SK-N-SH treated with all-trans-retinoic acid at 6 μM for 48 hours (cell line): ENCODE measurements around the gene SUFU.

Experiments
- ATAC-seq: fragments of 200-7000 bp; cut with Tn5 transposase; 3 replicates; pipeline ENCODE4 v1.9.1; 2020; ENCODE audit warnings: mild to moderate bottlenecking, moderate library complexity
- ARNTL ChIP-seq: fragments of 450-650 bp; formaldehyde crosslinking; IDR thresholded peaks from 2 replicates; pipeline ENCODE4 v1.5.0; 2020; ENCODE audit warnings: low read depth, mild to moderate bottlenecking, moderate library complexity, borderline replicate concordance
- BACH2 ChIP-seq: fragments of 250-450 bp; sonication (Bioruptor Pico); IDR thresholded peaks from 2 replicates; pipeline ENCODE4 v1.9.0; 2021; ENCODE audit warnings: mild to moderate bottlenecking, borderline replicate concordance
- CREB5 ChIP-seq: fragments of 250-450 bp; sonication (Bioruptor Pico); IDR thresholded peaks from 2 replicates; pipeline ENCODE4 v1.5.1; 2020; ENCODE audit warnings: low read depth, mild to moderate bottlenecking, moderate library complexity
- ESRRG ChIP-seq: fragments of 250-450 bp; sonication (Bioruptor Pico); IDR thresholded peaks from 2 replicates; pipeline ENCODE4 v1.6.1; 2021; ENCODE audit warnings: mild to moderate bottlenecking
- GLIS3 ChIP-seq: fragments of 250-450 bp; sonication (Bioruptor Pico); IDR thresholded peaks from 2 replicates; pipeline ENCODE4 v1.5.0; 2020; ENCODE audit warnings: mild to moderate bottlenecking, moderate library complexity
- ISL1 ChIP-seq: fragments of 250-450 bp; sonication (Bioruptor Pico); IDR thresholded peaks from 2 replicates; pipeline ENCODE4 v2.1.2; 2022; ENCODE audit warnings: mild to moderate bottlenecking, moderate library complexity
- OSR1 ChIP-seq: fragments of 250-450 bp; sonication (Bioruptor Pico); IDR thresholded peaks from 2 replicates; pipeline ENCODE4 v1.8.0; 2022; ENCODE audit warnings: moderate library complexity, mild to moderate bottlenecking, inconsistent platforms
- PATZ1 ChIP-seq: fragments of 250-450 bp; sonication (Bioruptor Pico); IDR thresholded peaks from 2 replicates; pipeline ENCODE4 v1.8.0; 2020; ENCODE audit warnings: mild to moderate bottlenecking, moderate library complexity, borderline replicate concordance
- PPARA ChIP-seq: fragments of 250-450 bp; sonication (Bioruptor Pico); IDR thresholded peaks from 2 replicates; pipeline ENCODE4 v1.5.0; 2020; ENCODE audit warnings: mild to moderate bottlenecking, borderline replicate concordance
- RARB ChIP-seq: fragments of 250-450 bp; sonication (Bioruptor Pico); IDR thresholded peaks from 2 replicates; pipeline ENCODE4 v1.8.0; 2021; ENCODE audit warnings: mild to moderate bottlenecking, moderate library complexity
- SNAI2 ChIP-seq: fragments of 250-450 bp; sonication (Bioruptor Pico); IDR thresholded peaks from 2 replicates; pipeline ENCODE4 v1.5.0; 2020; ENCODE audit warnings: mild to moderate bottlenecking, moderate library complexity
- TOX ChIP-seq: fragments of 250-450 bp; sonication (Bioruptor Pico); IDR thresholded peaks from 2 replicates; pipeline ENCODE4 v1.8.0; 2021; ENCODE audit warnings: mild to moderate bottlenecking, moderate library complexity, borderline replicate concordance
- TSHZ2 ChIP-seq: fragments of 250-450 bp; sonication (Bioruptor Pico); IDR thresholded peaks from 2 replicates; pipeline ENCODE4 v1.5.0; 2020; ENCODE audit warnings: mild to moderate bottlenecking, moderate library complexity
- ZC3H10 ChIP-seq: fragments of 250-450 bp; sonication (Bioruptor Pico); IDR thresholded peaks from 2 replicates; pipeline ENCODE4 v1.5.1; 2021; ENCODE audit warnings: mild to moderate bottlenecking, moderate library complexity
- ZFP3 ChIP-seq: fragments of 250-450 bp; sonication (Bioruptor Pico); IDR thresholded peaks from 2 replicates; pipeline ENCODE4 v1.5.0; 2020; ENCODE audit warnings: mild to moderate bottlenecking, moderate library complexity
- ZFP30 ChIP-seq: fragments of 450-650 bp; formaldehyde crosslinking; IDR thresholded peaks from 2 replicates; pipeline ENCODE4 v1.5.0; 2022; ENCODE audit warnings: mild to moderate bottlenecking, moderate library complexity
- ZNF565 ChIP-seq: fragments of 450-650 bp; formaldehyde crosslinking; conservative IDR thresholded peaks from 2 replicates; pipeline ENCODE4 v1.5.0; 2020; ENCODE audit warnings: low read depth, mild to moderate bottlenecking, moderate library complexity
- ZNF70 ChIP-seq: fragments of 450-650 bp; formaldehyde crosslinking; IDR thresholded peaks from 2 replicates; pipeline ENCODE4 v1.5.0; 2020; ENCODE audit warnings: mild to moderate bottlenecking, moderate library complexity
- ZNF8 ChIP-seq: fragments of 450-650 bp; formaldehyde crosslinking; IDR thresholded peaks from 2 replicates; pipeline ENCODE4 v1.5.0; 2020; ENCODE audit warnings: mild to moderate bottlenecking, moderate library complexity
- TF ChIP-seq, protein P1 (sequence below): fragments of 250-450 bp; sonication (Bioruptor Pico); IDR thresholded peaks from 2 replicates; pipeline ENCODE4 v1.5.1; 2021; ENCODE audit warnings: mild to moderate bottlenecking, moderate library complexity
- TF ChIP-seq, protein P2 (sequence below): fragments of 250-450 bp; sonication (Bioruptor Pico); IDR thresholded peaks from 2 replicates; pipeline ENCODE4 v1.8.0; 2021; ENCODE audit warnings: low read depth, mild to moderate bottlenecking, moderate library complexity, borderline replicate concordance

SUFU gene

DNA sequence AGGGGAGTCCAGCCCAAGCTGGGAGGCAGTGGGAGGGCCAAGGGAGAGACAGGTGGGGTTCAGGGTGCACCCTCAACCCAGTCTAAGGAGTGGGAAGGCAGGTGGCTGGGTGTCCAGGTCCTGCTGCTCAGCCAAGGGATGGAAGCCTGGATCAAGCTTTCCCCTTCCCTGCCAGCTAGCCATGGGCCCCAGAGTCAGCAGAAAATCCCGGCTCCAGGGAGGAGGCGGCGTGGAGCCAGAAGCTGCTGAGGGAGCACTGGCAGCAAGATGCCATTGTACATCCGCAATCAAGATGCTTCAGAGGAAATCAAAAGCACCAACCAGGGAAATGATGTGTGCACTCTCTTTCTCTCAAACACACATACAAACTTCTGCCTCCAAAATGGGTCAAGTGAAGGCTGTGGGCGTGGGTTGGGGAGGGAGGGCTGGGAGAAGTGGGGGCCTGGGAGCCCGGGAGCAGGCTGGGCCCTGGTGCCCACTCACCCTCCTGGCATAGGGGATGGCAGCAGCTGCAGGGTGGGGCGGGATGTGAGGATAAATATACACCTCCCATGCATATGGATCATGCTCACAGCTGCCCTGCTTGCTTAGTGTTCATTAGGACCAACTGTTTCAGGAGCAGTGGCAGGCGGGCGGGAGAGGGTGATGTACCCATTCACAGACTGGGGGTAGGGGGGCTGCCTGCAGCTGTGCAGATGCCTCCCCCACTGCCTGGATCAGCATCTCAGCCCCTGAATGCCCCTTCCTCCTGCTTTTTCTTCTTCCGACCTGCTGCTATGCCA, 164.7 kb downstream of the SUFU start:
- ATAC-seq: no peak
- TF ChIP-seq ZNF565: no peak

DNA sequence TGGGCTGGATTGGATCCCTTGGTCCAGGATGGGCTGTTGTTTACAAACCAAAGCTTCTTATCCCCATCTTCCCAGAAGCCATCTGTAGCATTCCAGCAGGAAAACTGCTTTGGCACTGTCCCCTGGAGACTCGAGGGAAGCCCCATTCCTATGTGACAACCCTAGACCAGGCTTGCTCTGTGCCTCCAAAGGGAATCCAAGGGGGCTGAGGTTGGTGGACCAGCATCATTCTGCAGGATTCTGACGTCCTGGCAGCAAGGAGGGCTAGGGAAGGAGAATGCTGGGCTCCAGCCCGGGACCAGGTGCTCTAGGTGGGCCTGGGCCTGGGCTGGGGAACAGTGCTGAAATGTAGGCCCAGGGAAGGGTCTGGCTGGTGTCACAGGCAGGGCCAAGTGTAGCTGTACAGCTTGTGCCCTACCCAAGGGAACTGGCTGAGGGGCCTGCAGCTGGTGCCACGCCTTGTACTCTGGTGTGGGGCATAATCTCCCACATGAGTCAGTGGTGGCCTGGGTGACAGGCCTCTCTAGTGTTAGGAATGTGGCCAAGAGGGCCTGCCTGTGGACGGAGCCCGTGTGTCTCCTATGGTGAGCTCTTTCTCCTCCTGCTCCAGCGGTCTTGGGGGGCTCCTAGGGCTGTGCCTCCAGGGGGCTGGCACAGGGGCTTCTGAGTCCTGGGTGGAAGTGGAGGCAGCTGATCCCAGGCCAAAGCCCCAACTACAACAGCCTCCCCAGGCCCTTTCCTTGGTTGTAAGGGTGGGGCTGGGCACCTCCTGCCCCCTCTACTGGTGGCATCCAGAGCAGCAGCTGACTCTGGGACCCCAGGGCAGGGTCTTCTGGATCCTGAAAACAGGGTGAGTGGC, 165.7 kb downstream of the SUFU start:
- ATAC-seq: peak; percentile 66
- no peak for TF ChIP-seq TSHZ2 (CRISPR knock-in tag)
- TF ChIP-seq ZFP30: no peak
- no peak for TF ChIP-seq RARB
- TF ChIP-seq ZNF70: no peak
- no peak for TF ChIP-seq ZFP3 (CRISPR knock-in tag)
- no peak for TF ChIP-seq GLIS3
- TF ChIP-seq CREB5: no peak
- TF ChIP-seq PPARA (CRISPR knock-in tag): no peak
- TF ChIP-seq SNAI2 (CRISPR knock-in tag): no peak
- TF ChIP-seq, protein P1, sequence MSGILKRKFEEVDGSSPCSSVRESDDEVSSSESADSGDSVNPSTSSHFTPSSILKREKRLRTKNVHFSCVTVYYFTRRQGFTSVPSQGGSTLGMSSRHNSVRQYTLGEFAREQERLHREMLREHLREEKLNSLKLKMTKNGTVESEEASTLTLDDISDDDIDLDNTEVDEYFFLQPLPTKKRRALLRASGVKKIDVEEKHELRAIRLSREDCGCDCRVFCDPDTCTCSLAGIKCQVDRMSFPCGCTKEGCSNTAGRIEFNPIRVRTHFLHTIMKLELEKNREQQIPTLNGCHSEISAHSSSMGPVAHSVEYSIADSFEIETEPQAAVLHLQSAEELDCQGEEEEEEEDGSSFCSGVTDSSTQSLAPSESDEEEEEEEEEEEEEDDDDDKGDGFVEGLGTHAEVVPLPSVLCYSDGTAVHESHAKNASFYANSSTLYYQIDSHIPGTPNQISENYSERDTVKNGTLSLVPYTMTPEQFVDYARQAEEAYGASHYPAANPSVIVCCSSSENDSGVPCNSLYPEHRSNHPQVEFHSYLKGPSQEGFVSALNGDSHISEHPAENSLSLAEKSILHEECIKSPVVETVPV: no peak
- TF ChIP-seq, protein P2, sequence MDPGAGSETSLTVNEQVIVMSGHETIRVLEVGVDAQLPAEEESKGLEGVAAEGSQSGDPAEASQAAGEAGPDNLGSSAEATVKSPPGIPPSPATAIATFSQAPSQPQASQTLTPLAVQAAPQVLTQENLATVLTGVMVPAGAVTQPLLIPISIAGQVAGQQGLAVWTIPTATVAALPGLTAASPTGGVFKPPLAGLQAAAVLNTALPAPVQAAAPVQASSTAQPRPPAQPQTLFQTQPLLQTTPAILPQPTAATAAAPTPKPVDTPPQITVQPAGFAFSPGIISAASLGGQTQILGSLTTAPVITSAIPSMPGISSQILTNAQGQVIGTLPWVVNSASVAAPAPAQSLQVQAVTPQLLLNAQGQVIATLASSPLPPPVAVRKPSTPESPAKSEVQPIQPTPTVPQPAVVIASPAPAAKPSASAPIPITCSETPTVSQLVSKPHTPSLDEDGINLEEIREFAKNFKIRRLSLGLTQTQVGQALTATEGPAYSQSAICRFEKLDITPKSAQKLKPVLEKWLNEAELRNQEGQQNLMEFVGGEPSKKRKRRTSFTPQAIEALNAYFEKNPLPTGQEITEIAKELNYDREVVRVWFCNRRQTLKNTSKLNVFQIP (CRISPR knock-in tag): no peak
- TF ChIP-seq BACH2 (CRISPR knock-in tag): no peak
- no peak for TF ChIP-seq OSR1
- TF ChIP-seq PATZ1 (CRISPR knock-in tag): no peak
- TF ChIP-seq ZC3H10: no peak
- TF ChIP-seq ESRRG (CRISPR knock-in tag): no peak
- TF ChIP-seq ARNTL: no peak
- TF ChIP-seq ISL1 (CRISPR knock-in tag): no peak
- no peak for TF ChIP-seq ZNF8 (CRISPR knock-in tag)

- ATAC-seq: no peak; the same call in 2 of the 3 replicates
- TF ChIP-seq ZC3H10 (no peak), RARB (no peak), TOX (CRISPR knock-in tag) (no peak), ZNF565 (no peak), OSR1 (no peak), CREB5 (no peak), PPARA (CRISPR knock-in tag) (no peak)
Measured at GRCh38 chr10:102670065-102670670, 166.4 kb downstream of the SUFU start.
